Raji (cell line): Measurements from ENCODE around the gene BTF3.

Experiments
- POLR2A ChIP-seq: IDR thresholded peaks from 2 replicates; pipeline ENCODE4 v1.6.1; 2011; ENCODE audit warnings: low read depth, low read length, control low read depth; ENCODE audit not compliant: insufficient read depth

Gene BTF3

GRCh38 chr5:73482383-73483136 lies 15.7 kb upstream of the BTF3 start:
- TF ChIP-seq POLR2A = no peak

GRCh38 chr5:73483676-73484075 lies 14.6 kb upstream of the BTF3 start:
- no peak for TF ChIP-seq POLR2A

GRCh38 chr5:73484511-73484910 lies 13.7 kb upstream of the BTF3 start:
- TF ChIP-seq POLR2A = no peak

DNA sequence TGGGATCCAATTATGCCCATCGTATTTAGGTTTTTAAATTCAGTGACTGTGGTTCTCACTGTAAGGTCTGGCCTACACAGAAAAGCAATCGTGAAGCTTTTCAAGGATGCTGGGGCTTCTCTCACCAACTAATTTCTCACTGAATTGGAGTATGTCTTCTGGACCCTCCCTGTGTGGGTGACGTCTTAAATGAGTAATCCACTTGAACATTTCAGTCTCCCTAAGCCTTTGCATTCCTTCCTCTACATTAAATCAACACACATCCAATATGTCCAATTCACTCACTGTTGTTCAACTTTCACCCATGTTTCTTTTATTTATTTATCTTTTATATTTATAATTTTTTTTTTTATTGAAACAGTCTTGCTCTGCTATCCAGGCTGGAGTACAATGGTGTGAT lies 12.5 kb upstream of the BTF3 start:
- no peak for TF ChIP-seq POLR2A

- TF ChIP-seq POLR2A = no peak
These were observed 11.9 kb upstream of the BTF3 start for GRCh38 chr5:73486119-73486899.

DNA sequence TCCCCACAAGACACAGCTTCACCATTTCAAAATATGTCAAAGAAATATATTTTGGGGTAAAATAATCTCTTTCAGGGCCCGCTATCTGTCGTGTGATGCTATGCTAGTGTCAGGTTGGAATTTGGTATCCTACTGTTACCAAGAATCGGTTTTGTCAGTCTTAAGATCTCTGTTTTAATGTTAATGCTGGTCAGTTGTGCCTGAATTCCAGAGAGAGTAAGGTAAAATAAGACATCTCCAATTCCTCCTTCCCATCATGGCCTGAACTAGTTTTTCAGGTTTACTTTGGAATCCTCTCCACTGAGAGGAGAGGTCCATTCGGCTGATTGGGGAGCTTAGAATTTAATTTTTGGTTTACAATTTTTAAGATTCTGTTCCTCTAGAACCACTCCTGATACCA lies 10.4 kb upstream of the BTF3 start:
- TF ChIP-seq POLR2A = no peak

- TF ChIP-seq POLR2A = no peak
These were observed 9.4 kb upstream of the BTF3 start for GRCh38 chr5:73488806-73489205.

- TF ChIP-seq POLR2A = no peak
These were observed 8.2 kb upstream of the BTF3 start for GRCh38 chr5:73490088-73490487.

DNA sequence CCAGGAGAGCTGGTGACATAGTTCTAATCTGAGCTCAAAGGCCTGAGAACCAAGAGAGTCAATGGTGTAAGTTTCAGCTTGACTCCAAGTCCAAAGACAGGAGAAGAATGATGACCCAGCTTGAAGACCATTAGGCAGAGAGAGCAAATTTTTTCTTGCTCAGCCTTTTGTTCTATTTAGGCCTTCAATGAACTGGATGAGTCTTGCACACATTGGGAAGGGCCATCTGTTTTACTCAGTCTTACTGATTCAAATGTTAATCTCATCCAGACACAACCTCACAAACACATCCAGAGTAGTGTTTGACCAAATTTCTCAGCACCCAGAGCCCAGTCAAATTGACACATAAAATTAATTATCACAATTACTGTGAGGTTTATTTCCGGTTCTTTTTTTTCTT lies 7.1 kb upstream of the BTF3 start:
- no peak for TF ChIP-seq POLR2A

GRCh38 chr5:73493421-73493820 lies 4.8 kb upstream of the BTF3 start:
- no peak for TF ChIP-seq POLR2A

GRCh38 chr5:73494721-73495120 lies 3.5 kb upstream of the BTF3 start:
- TF ChIP-seq POLR2A = no peak

- TF ChIP-seq POLR2A = no peak
These were observed 2.4 kb upstream of the BTF3 start for GRCh38 chr5:73495772-73496335.

DNA sequence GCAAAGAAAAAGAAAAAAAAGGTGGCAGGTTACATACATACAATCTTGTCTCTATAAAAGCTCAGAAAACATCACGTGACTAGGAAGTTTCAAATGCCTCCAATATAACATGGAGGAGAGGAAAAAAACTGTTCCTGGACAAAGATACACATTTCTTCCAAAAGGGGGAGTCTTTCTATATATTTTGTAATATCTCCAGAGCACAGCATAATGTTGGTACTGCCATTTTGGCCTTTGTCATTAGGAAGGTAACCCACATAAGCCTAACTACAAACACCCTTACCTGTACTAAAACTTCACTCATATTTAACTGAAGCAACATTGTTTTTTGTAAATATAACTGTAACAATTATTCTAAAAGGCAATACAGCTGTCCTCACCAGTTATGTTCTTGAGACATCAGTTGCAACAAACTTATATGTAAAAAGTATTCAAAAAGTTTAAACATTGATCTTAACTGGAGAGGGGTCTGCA lies 1.2 kb upstream of the BTF3 start:
- TF ChIP-seq POLR2A = no peak

- TF ChIP-seq POLR2A = no peak
These were observed 665 bp upstream of the BTF3 start for GRCh38 chr5:73497497-73498056.

DNA sequence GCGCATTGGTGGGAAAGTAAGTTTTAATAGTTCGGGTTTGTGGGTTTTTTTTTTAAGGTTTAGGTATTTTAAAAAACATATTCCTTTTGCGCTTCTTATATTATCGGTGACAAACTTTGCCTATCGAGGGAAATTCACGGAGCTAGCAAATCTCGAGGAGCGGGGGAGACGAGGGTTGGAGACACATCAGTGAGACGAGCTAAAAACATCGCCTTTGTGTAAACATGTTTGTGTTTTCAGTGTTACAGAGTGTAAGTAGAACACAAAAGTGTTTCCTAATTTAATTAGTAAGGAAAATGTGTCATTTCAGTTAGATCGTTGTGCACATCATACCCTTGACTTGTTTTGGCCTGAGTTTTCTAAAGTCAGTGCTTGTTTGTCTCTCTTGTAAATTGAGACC lies 945 bp downstream of the BTF3 start:
- TF ChIP-seq POLR2A = no peak

DNA sequence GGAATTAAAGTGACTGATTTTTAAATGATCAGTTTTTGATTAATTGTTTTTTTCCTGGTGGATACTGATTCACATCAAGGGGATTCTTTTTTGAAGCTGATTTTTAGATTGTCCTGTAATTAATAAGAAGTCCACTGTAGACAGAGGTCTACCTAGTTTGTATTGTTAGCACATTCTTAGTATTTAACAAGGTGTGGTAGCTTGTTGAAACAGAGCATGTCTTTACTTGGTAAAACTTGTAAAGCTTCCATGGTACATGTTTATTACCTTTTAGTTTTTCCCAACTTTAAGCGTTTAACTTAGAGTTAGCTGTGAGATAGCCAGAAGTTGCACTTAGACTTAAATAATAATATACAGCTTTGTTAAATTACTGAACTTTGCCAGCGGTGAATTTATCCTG lies 1.5 kb downstream of the BTF3 start:
- no peak for TF ChIP-seq POLR2A
